ENCODE data around the gene HECTD4.
"Not testable (repeated sequence)": the region's sequence is repeated elsewhere in the genome, so short reads cannot be mapped to it uniquely, and the experiment has no call there.

The HECTD4 gene

GRCh38 chr12:112409906-112410244 lies 27.6 kb upstream of the HECTD4 start:
- H3K27ac ChIP-seq = no peak overlapping the region
- no peak overlapping the region for H3K9ac ChIP-seq
- H3K9me3 ChIP-seq (ENCODE audit: control insufficient read depth, low read length) = no peaks in the 10 kb centered on the region
- no peaks in the 10 kb centered on the region for H3K79me2 ChIP-seq
- H3K4me3 ChIP-seq (ENCODE audit: low read depth, low read length) = no peak overlapping the region
- peaks cover 3% of the 10 kb centered on the region for H3K4me1 ChIP-seq
- TF ChIP-seq CTCF (IDR thresholded peaks at IDR 0.05) = no peak
- H3K4me2 ChIP-seq (ENCODE audit: low read length) = no peak overlapping the region
- H3K36me3 ChIP-seq (ENCODE audit: control insufficient read depth, insufficient read depth, low read length) = no peaks in the 10 kb centered on the region
- peak overlapping the region; percentile 98 for H2AFZ ChIP-seq
- no peaks in the 10 kb centered on the region for H3K27me3 ChIP-seq (ENCODE audit: control insufficient read depth, insufficient read depth, low read length)

- no peak for TF ChIP-seq CTCF (IDR thresholded peaks at IDR 0.05)
- Histone ChIP-seq H3K36me3 (ENCODE audit: control insufficient read depth, insufficient read depth, low read length) (no peaks in the 10 kb centered on the region), H3K79me2 (no peaks in the 10 kb centered on the region), H3K4me2 (ENCODE audit: low read length) (peak within 1 kb of the TSS; percentile 98), H3K27ac (peak within 1 kb of the TSS; percentile 89), H2AFZ (peak within 1 kb of the TSS; percentile 98), H3K27me3 (ENCODE audit: control insufficient read depth, insufficient read depth, low read length) (no peaks in the 10 kb centered on the region), H3K4me1 (peaks cover 3% of the 10 kb centered on the region), H3K9me3 (ENCODE audit: control insufficient read depth, low read length) (no peaks in the 10 kb centered on the region), H3K4me3 (ENCODE audit: low read depth, low read length) (peak within 1 kb of the TSS; percentile 94), H3K9ac (peak within 1 kb of the TSS; percentile 70)
Measured at GRCh38 chr12:112409064-112409905, 27.1 kb upstream of the HECTD4 start, which contains the start of gene RPL6. Gene RPL6 (minus strand): TSS chr12:112409605. CDS start chr12:112408656, 949 bp downstream.

- peak overlapping the region; percentile 70 for H3K9ac ChIP-seq
- H3K4me1 ChIP-seq = peaks cover 3% of the 10 kb centered on the region
- H3K4me2 ChIP-seq (ENCODE audit: low read length) = peak overlapping the region; percentile 98
- peak overlapping the region; percentile 94 for H3K4me3 ChIP-seq (ENCODE audit: low read depth, low read length)
- no peaks in the 10 kb centered on the region for H3K9me3 ChIP-seq (ENCODE audit: control insufficient read depth, low read length)
- no peaks in the 10 kb centered on the region for H3K79me2 ChIP-seq
- no peak for TF ChIP-seq CTCF (IDR thresholded peaks at IDR 0.05)
- peak overlapping the region; percentile 98 for H2AFZ ChIP-seq
- no peaks in the 10 kb centered on the region for H3K27me3 ChIP-seq (ENCODE audit: control insufficient read depth, insufficient read depth, low read length)
- peak overlapping the region; percentile 89 for H3K27ac ChIP-seq
- no peaks in the 10 kb centered on the region for H3K36me3 ChIP-seq (ENCODE audit: control insufficient read depth, insufficient read depth, low read length)
Measured at GRCh38 chr12:112408621-112409020, 26.4 kb upstream of the HECTD4 start.

- H3K27ac ChIP-seq; H3K9ac ChIP-seq; H3K4me3 ChIP-seq (ENCODE audit: low read depth, low read length); H2AFZ ChIP-seq; H3K4me1 ChIP-seq; H3K79me2 ChIP-seq; H3K36me3 ChIP-seq (ENCODE audit: control insufficient read depth, insufficient read depth, low read length); H3K9me3 ChIP-seq (ENCODE audit: control insufficient read depth, low read length); H3K4me2 ChIP-seq (ENCODE audit: low read length); H3K27me3 ChIP-seq (ENCODE audit: control insufficient read depth, insufficient read depth, low read length): not testable (repeated sequence)
Measured at GRCh38 chr12:112407683-112408082, 25.5 kb upstream of the HECTD4 start.

GRCh38 chr12:112406519-112407488 lies 24.6 kb upstream of the HECTD4 start:
- no peaks in the 10 kb centered on the region for H3K9me3 ChIP-seq (ENCODE audit: control insufficient read depth, low read length)
- no peaks in the 10 kb centered on the region for H3K36me3 ChIP-seq (ENCODE audit: control insufficient read depth, insufficient read depth, low read length)
- peaks cover 3% of the 10 kb centered on the region for H3K4me1 ChIP-seq
- H3K4me3 ChIP-seq (ENCODE audit: low read depth, low read length) = no peak overlapping the region
- no peak overlapping the region for H2AFZ ChIP-seq
- H3K27me3 ChIP-seq (ENCODE audit: control insufficient read depth, insufficient read depth, low read length) = no peaks in the 10 kb centered on the region
- H3K27ac ChIP-seq = no peak overlapping the region
- no peak overlapping the region for H3K4me2 ChIP-seq (ENCODE audit: low read length)
- TF ChIP-seq CTCF (IDR thresholded peaks at IDR 0.05) = no peak
- H3K9ac ChIP-seq = no peak overlapping the region
- H3K79me2 ChIP-seq = no peaks in the 10 kb centered on the region

Measured in parathyroid adenoma (tissue), 2 donors.